HL-60 (cell line): ENCODE measurements around the gene ANLN.

Source experiments
- GABPA ChIP-seq: IDR thresholded peaks from 2 replicates; pipeline ENCODE4 v1.6.1; 2012; ENCODE audit warnings: low read depth
- POLR2AphosphoS5 ChIP-seq: IDR thresholded peaks from 2 replicates; pipeline ENCODE4 v1.6.1; 2012; ENCODE audit warnings: low read depth
- TF ChIP-seq, protein P1 (sequence below): IDR thresholded peaks from one replicate; pipeline ENCODE4 v1.5.1; 2011; ENCODE audit warnings: low read length, control low read depth, inconsistent platforms; ENCODE audit not compliant: insufficient read depth

DNA sequence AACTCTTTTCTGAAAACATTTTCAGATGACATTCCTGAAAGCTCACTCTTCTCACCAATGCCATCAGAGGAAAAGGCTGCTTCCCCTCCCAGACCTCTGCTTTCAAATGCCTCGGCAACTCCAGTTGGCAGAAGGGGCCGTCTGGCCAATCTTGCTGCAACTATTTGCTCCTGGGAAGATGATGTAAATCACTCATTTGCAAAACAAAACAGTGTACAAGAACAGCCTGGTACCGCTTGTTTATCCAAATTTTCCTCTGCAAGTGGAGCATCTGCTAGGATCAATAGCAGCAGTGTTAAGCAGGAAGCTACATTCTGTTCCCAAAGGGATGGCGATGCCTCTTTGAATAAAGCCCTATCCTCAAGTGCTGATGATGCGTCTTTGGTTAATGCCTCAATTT, 16.5 kb downstream of the ANLN start:
- TF ChIP-seq POLR2AphosphoS5: no peak
- TF ChIP-seq, protein P1, sequence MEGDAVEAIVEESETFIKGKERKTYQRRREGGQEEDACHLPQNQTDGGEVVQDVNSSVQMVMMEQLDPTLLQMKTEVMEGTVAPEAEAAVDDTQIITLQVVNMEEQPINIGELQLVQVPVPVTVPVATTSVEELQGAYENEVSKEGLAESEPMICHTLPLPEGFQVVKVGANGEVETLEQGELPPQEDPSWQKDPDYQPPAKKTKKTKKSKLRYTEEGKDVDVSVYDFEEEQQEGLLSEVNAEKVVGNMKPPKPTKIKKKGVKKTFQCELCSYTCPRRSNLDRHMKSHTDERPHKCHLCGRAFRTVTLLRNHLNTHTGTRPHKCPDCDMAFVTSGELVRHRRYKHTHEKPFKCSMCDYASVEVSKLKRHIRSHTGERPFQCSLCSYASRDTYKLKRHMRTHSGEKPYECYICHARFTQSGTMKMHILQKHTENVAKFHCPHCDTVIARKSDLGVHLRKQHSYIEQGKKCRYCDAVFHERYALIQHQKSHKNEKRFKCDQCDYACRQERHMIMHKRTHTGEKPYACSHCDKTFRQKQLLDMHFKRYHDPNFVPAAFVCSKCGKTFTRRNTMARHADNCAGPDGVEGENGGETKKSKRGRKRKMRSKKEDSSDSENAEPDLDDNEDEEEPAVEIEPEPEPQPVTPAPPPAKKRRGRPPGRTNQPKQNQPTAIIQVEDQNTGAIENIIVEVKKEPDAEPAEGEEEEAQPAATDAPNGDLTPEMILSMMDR: no peak
- TF ChIP-seq GABPA: no peak
